Stimulated activated CD4-positive, alpha-beta T cell treated with anti-CD3 and anti-CD28 coated beads, Interleukin-1b, Interleukin-23, amount 100 ng/mL, for 24 hours (primary cell): ENCODE measurements around the gene VARS1.

Source experiments
- DNase-seq, 4 experiments: peaks; one replicate each; pipeline ENCODE4 v3.0.0-alpha.2; 2020; ENCODE audit warnings: low read depth in 4 of 4, low spot score in 1 of 4

VARS1 gene

DNA sequence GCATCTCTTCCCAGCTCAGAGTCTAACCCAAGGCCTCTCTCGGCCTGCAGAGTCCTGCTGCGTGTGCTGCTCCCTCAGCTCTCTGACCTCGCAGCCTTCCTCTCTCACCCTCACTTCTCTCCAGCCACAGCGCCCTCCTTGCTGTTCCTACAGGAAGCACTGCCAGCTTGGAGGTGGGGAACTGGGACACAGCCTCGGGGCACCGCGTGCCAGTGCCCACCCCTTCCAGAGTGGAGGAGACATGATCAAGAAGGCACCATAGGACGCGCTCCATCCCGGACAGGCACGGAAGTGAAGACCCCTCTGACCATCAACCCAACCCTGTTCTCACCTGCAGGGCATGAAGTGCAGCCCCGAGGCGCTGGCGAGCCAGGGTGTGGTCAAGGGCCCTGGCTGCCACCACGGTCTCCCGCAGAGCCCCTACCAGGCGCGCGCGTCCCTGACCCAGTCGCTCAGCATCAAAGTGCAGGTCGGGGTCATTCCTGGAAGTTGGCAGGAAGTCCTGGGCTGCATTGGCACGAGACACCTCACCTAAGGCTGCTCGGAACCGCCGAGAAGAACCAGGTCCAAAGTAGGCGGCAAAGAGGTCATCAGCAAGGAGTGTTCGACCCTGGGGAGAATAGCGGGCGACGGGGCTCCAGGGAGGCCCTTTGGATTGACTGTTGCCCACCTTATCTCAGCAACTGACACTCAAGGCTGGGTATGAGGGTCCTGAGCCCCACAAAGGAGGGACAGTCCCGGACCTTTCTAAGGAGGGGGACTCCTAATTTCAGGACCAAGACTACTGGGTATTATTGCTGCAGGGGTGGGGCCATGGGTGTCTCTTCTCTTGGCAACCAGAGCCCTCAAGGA lies 19.7 kb downstream of the VARS1 start:
- no peak for DNase-seq

DNA sequence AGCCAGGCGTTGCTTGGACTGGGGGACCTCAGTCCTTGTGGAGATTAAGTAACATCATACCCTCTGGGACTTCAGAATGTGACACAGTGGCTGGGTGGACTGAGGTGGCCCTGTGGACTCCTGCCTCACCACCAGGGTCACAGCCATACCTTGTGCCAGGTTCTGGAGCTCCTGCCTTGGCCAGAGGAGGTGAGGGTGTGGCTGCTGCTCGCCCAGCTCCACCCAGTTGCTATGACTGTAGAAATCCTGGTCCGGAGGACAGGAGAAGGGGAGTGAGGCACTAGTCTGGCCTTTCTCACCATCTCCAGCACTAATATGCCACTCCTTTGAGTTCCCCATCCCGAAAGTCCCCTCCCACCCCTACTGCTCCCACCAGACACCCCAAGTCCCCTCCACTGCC lies 20.4 kb downstream of the VARS1 start:
- DNase-seq = no peak

DNA sequence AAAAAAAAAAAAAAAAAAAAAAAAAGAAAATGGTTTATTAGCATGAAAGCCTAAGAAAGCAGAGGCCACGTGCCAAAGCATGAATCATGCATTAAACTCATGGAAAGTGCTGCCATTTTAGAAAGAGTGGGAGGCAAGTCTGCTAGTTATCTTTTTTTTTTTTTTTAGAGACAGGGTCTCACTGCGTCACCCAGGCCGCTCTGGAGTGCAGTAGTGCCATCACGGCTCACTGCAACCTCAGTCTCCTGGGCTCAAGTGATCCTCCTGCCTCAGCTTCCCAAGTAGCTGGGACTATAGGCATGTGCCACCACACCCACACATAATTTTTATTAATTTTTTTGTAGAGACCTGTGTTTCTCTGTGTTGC lies 23.6 kb downstream of the VARS1 start:
- no peak for DNase-seq

DNA sequence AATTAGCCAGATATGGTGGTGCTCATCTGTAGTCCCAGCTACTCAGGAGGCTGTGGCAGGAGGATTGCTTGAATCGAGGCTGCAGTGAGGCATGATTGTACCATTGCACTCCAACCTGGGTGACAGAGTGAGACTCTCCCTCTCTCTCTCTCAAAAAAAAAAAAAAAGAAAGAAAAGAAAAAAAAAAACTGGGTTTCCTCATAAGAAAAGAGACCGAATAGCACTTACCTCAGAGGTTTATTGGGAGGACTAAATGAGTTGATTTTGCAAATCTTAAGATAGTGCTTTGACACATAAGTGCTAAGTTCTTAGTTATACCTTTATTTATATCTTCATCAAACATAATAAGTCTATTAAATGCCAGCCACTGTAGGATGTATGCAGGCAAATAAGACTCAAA lies 24.7 kb downstream of the VARS1 start:
- DNase-seq = no peak

DNA sequence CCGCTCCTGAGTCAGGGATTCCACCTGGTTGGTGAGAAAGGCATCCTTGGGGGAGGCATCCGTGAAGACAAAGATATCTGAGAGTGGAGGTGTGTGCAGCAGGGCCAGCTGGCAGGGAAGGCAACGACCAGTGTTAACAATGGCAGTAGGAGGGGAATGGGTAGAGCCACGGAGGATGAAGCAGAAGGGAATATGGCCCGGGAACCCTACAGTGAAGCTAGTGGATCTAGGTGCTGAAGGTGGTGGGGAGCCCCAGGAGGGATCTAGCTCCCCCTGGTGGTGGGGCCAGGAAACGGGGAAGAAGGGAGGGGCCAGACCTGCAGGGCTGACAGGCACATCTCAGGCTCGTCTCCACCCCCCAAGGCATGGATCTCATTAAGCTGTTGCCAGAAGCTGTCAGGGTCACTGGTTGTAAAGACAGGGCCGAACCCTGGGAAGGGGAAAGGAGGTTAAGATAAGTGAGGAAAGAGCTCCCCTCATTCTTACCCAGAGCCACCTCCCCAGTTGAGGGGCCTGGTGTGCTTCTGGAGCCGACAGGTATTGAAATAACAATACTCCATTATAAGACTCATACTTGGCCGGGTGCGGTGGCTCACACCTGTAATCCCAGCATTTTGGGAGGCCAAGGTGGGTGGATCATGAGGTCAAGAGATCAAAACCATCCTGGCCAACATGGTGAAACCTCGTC lies 25.7 kb downstream of the VARS1 start:
- DNase-seq = peak; percentile 45 to 75 (median 62)

DNA sequence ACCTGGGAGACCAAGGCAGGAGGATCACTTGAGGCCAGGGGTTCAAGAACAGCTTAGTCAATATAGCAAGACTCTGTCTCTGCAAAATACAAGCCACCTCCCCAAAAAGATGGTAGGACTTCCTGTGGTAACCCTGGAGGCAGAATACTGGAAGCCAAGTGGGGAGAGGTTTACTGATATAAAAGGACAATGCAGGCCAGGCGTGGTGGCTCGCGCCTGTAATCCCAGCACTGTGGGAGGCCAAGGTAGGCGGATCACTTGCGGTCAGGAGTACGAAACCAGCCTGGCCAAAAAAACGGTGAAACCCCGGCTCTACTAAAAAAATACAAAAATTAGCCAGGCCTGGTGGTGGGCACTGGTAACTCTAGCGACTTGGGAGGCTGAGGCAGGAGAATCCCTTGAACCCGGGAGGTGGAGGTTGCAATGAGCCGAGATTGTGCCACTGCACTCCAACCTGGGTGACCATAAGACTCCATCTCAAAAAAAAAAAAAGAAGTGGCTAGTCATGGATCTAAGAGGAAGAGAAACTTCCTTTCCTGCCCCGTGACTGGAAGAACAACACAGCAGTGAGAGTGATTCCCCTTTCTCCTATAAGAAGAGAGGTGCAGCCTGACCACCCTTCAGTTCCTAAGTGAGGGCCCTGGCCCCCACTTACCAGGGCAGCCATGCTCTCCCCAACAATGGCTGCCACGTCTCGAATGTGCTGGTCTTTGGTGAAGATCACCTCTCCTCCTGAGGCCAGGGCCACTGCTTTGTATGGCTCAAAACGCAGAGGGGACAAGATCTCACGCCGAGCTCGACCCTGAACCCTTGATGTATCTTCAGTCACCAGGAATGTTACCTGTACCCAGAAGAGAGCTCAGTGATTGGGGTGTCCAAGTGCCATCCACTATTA lies 26.9 kb downstream of the VARS1 start:
- DNase-seq = no peak

DNA sequence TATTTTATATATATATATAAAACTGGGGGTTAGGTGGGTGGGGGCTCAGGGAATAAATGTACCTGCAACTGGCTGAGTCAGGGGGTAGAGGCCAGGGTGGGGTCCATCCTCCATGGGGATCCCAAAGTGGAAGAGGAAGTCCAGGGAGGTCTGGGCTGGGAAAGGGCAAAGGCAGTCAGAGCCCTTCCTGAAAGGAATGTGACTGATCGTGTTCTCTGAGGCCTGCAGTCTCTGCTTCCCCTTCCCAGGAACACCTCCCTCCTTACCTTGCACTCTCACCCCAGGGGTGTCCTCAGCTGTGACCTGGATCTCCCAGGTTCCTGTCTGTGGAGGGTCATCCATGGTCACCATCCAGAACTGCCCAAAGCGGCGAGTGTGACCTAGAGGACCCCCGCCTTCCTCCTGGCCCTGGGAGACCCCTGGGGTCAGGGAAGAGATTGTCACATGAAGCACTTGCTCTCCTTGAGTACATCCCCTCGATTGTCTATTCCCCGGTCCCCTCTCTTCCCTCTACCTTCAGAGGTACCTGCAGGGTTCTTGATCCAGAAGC lies 28.4 kb downstream of the VARS1 start:
- DNase-seq = no peak

DNA sequence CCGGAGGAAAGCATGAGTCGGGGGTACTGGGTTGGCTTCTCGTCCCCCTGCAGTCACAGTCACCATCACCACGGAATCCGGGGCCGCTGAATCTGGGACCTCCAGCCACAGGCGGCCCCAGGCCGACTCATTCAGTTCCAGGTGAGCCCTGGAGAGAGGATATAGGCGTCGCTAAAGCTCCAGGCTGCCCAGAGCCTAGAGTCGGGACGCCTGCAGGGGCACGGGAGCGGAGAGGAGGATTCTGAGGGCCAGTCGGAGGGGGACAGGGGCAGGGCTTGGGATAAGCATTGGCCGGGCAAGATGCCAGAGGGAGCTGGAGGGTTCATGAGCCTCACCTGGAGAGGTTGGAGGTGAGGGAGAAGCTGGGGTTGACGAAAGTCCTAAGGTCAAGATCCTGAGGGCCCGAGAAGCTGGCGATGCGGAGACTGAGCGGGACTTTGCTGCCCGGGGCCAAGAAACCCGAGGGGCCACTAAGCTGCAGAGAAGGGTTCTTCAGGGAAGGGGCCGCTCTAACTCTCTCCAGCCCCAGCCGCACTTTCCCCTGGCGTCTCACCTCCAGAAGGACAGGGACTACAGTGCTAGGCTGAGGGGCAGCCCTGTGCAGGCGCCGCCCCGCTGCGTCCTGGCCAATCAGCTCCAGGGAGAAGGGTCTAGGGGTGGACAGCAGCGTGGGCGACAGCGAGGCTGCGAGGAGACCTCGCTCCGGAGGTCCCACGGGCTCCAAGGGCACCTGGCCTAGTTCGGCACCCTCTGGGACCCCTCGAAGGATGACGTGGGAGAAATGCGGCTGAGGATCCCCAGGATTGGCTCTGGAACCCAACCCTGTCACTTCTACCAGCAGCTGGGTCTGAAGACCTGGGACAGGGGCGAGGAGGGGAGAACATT lies 29.4 kb downstream of the VARS1 start:
- no peak for DNase-seq

DNA sequence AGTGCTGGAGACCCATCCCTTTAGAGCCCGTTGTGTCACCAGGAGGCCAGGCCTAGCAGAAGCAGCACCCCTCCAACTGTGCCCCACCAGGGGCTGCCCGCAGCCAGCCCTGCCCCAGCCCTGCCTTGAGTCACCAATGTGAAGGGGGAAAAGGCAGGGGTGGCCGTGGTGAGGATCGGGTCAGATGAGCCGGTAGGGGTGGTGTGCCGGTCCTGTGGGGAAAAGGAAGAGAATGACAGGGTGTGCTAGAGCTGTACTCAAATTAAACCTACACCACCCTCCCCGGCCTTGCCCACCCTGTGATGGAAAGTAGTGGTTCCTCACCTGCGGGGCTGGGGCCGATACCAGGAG lies 30.0 kb downstream of the VARS1 start:
- DNase-seq = no peak

DNA sequence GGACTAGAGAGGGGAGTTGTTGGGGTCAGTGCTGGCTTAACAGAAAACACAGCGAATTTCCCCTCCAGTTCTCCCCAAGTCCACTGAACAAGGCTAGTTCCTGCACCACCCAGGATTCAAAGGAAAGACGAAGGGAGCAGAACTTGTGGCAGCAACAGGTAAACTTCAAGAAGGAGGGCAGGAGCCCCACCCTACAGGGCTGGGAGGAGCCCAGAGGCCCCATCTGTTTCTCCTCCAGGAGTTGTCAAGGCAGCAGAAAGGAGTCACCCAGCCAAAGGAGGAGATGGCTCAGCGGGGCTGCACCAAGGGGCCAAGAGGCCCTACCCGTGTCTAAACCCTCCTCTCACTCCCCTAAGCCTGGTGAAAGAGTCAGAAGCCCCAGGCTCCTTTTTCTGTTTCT lies 31.4 kb downstream of the VARS1 start:
- DNase-seq = no peak

DNA sequence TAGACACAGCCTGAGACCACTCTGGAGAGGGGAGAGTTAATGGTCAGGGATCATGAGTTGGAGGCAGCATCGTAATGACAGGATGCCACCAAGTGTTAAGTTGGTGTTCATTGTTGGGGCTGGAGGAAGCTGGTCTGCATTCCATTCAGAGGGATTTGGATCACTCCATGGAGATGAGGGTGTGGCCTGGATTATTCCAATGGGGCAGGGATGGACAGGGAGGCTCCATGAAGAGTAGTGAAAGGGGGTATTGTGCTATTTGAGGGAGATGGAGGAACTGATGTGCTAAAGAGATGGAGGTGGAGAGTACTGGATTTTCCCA lies 32.0 kb downstream of the VARS1 start:
- DNase-seq = no peak

DNA sequence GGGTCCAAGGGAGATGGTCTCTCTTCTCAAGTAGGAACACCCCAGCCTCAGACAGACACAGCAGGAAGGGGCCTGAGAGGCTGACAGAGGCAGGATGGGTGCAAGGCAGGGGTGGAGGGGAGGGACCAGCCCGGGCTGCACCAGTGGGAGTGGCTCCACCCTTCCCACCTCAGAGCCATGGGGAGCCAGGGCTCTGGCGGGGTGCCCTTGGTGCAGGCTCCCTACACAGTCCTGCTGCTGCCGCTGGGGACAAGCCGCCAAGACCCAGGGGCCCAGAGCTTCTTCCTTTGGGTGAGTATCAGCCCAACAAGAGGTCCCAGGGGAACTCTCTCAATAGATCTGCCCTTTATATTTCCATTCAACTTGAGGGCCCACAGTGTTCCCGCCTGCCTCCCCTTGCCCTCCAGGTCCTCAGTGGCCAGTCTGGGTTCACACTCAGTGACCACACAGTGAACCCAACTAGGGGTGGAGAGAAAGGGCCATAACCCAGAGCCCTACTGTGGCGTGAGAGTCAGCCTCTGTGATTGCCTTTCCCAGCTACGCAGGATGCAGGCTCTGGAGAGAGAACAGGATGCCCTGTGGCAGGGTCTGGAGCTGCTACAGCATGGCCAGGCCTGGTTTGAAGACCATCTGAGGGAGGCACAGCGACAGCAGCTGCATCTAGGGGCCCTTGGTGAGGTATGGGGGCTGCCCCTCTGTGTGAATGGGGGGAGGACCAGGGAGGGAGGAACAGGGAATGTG lies 32.5 kb downstream of the VARS1 start:
- no peak for DNase-seq

DNA sequence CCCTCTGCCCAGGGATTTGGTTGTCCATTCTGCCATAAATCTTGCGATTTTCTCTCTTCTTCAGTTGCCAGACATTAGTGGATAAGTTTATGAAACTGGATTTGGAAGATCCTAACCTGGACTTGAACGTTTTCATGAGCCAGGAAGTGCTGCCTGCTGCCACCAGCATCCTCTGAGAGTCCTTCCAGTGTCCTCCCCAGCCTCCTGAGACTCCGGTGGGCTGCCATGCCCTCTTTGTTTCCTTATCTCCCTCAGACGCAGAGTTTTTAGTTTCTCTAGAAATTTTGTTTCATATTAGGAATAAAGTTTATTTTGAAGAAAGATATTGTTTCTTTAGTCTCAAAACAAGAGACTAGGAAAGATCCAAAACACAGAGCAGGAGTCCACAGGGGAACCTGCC lies 33.2 kb downstream of the VARS1 start, which contains the start of gene SAPCD1:
SAPCD1 (plus strand) TSS at position 301 of the 400 bp plus-strand sequence. CDS start 399 bp downstream, outside the sequence.
- DNase-seq = no peak

DNA sequence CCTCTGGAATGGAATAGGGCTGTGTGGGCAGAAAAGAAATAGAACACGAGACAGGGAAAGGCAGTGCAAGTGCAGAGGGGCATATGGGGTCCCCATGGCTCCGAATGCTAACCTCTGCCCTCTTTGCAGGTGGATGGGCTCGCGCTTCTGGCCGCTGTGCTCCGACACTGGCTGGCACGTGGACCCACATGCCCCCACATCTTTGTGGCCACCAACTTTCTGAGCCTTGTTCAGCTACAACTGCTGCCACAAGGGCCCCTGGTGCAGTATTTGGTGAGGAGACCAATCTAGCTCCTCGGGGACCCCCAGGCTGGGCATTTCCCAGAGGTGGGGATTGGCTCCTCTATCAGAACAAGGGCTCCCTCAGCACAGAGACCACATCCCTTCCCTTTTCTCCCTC lies 34.2 kb downstream of the VARS1 start:
- no peak for DNase-seq

DNA sequence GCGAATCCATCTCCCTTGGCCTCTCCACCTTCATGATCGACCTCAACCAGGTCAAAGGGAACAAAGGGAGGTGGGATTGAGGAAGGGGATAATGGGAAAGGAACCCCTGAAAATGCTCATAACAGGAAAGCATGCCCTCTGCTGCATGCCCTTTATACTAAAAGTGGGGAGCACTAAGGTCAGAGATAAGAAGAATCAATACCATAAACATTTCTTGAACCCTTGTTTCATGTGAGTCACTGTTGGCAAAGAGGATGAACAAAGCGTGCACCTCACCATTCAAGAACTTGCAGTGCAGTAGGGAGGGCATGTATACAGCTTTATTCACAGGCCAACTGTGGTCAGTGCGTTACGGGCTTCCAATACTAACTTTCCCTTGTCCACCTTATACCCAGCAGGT lies 34.8 kb downstream of the VARS1 start:
- no peak for DNase-seq

DNA sequence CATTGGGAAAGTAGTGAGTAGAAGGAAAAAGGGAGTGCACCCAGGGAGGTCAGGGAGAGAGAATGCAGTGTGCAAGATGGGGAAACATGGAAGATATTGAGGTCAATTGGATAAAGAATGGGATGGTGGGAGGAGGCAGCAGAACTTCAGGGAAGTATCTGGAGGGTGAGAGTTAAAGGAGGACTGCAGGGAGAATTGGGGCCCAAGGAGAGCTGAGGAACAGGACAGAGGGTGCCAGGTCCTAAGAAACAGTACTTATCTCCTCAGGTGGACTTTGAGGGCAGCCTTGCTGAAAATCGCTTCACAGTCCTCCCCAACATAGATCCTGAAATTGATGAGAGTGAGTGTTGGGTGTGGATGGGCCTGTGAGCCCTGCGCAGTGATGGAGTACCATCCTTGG lies 37.3 kb downstream of the VARS1 start:
- DNase-seq = no peak

DNA sequence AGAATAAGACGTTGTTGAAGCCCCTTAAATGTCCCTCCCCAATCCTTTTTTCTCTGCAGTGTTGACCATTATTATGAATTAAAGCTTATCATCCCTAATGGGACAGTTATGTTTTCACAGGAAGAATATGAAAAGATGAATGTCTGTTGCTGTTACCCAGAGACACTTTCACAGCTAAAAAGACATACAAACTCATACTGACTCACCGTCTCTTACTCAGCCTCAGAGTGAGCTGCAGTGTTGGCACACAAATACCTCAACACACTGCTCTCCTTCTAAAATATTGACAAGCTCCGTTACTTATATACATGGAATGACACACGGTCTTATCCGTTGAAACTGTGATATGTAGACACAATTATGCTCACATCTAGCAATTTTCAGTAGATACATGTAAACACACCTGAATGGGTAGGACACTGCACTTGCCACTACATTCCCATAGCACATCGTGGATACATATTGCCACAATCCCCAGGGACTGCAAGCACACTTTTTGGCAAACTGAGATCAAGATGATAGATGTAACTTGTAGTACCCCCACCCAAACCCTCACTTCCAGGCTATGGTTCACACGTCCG lies 42.7 kb downstream of the VARS1 start:
- no peak for DNase-seq

DNA sequence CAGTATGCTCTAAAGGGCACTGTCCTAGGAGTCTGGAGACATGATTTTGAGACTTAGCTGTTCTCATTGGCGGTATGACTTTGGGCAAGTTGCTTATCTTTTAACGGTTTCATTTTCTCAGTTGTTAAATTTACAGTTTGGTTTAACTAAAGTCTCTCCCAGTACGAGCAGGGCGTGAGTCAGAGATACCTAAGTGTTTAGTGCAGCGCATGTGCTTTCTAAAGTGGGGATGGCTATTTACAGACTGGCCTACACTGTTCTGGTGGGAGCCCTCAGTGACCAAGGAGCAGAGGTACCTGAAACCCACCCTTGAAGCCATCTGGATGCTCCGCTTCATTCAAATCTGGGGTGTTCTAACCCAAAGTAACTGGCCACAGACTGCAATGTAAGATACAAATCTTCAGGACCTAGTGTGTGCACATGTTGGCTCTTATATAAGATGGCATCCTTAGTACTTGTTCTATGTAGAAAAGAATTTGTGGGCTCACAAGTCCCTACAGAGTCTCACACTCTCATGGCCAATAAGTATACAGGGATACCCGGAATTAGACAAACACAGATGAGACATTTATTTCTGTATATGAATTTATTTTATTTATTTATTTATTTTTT lies 45.0 kb downstream of the VARS1 start:
- no peak for DNase-seq
